NOMO-1 treated with dmso at 0.1 percent for 144 hours (cell line): Measurements from ENCODE around the gene FAM20C.

Source experiments
- DNase-seq: peaks from one replicate; lab custom pipeline; 2025; ENCODE audit not compliant: unreplicated experiment; lab: John Stamatoyannopoulos, UW

Gene FAM20C

GRCh38 chr7:300546-301290 is 108.3 kb downstream of the FAM20C start:
- no peak for DNase-seq

GRCh38 chr7:301291-302053 is 109.1 kb downstream of the FAM20C start:
- no peak for DNase-seq

DNA sequence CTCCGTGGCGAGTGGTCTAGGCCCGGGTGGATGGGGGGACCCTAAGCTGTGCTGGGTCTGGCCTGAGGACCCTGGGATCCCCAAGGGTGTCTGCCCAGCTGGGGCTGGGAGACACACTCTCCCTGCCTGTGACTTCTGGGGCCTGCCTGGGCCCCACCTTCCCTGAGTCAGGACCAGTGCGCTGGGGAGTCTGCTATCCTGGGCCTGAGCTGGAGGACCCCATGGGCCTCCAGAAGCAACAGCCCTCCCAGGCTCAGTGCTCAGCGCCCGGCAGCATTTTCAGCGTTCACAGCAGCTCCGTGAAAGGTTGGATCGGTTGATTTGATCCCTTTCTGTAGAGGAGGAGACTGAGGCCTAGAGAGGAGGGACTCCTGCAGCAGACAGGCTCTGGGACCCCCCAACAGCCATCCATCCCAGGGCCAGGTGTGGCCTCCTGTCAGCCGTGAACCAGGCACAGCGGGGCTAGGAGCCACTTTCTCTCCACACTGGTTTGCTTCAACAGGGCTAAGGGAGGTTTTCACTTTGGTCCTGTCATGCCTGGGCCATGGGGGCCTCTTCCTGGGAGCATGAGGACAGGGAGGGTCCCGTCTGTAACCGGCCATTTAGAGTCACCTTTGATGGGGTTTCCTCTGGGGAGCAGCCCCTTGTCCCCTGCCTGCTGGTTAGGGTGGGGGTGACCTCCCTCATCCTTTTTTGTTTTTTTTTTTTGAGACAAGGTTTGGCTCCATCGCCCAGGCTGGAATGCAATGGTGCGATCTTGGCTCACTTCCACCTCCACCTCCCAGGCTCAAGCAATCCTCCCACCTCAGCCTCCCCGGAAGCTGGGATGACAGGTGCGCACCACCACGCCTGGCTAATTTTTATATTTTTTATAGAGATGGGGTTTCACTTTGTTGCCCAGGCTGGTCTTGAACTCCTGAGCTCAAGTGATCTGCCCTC is 110.0 kb downstream of the FAM20C start:
- no peak for DNase-seq

DNA sequence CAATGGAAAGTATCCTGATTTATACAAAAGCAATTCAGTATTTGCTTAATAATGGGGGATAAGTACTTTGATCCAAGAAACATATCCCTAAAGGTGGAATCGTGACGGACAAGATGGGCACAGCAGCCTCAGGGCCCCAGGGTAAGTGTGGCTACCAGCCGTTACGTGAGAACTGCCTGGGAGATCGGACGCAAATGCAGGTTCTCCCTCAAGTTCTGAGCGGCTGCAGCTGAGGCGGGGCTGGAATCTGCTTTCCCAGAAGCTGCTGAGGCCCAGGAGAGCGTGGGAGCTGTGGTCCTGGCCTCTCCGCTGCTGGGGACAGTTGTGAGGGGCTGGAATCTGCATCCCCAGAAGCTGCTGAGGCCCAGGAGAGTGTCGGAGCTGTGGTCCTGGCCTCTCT is 111.1 kb downstream of the FAM20C start:
- no peak for DNase-seq

GRCh38 chr7:303884-304573 is 111.7 kb downstream of the FAM20C start:
- no peak for DNase-seq

DNA sequence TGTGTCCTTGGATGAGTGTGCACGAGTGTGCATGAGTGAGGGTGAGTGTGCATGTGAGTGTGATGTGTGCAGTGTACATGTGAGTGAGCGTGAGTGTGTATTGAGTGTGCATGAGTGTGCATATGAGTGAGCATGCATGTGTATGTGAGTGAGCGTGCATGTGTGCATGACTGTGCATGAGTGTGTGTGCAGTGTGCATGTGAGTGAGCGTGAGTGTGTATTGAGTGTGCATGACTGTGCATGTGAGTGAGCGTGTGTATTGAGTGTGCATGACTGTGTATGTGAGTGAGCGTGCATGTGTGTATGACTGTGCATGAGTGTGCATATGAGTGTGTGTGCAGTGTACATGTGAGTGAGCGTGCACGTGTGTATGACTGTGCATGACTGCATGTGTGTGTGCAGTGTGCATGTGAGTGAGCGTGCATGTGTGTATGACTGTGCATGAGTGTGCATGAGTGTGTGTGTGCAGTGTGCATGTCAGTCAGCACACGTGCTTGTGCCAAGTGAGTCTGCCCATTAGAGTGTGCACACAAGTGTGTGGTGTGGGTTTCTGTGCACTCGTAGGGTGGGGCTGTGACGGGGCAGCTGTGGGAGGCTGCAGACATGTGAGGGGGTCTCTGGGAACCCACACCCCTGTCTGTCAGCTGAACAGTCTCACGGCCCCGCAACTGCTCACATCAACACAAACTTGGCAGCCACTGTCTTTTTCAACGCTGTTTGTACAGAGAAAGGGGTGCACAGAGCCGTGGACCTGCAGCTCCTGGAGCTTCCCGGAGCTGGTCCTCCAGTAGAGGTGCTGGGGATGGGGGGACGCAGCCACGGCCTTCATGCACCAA is 112.4 kb downstream of the FAM20C start:
- DNase-seq: no peak

- no peak for DNase-seq
Measured at GRCh38 chr7:305410-306151, 113.2 kb downstream of the FAM20C start.

DNA sequence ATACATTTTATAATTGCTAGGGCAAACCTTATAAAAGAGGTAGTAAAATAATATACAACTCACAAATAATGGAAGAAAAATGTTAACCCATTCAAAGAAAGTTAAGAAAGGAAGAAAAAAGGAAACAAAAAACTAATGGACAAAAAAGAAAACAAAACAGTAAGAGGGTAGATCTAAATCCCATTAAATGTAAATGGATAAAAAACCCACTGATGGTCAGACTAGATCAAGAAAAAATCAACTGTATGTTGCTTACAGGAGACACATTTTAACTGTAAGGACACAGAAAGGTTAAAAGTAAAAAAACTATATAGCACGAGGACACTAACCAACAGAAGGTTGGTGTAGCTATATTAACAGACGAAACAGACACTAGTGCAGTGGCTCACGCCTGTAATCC is 115.6 kb downstream of the FAM20C start:
- DNase-seq: no peak

DNA sequence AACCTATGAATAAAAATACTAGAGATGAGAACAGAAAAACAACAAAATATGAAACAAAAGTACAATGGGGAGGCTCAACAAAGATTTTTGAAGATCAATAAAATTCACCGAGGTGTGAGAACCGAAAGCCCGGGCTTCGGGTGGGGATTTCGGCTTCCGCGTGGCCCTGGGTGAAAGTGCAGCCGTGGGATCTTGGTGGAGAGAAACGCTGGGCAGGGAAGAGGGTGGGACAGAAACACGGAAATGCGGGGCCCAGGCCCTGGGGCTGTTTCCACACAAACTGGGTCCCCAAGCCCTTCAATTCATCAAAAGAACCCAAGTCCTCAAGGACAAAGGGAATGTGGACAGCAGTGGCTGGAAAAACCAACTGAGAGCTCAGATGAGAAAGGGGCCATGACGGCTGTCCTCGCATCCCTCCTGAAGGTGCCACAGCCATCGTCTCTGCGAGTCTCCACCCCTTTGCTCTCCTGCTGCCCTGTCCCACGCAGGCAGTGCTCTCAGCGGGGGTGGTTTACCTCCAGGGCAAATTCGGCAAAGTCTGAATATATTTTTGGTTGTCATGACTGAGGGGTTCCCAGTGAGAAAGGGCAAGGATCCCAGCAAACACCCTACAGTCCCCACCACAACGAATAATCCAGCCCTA is 117.3 kb downstream of the FAM20C start:
- no peak for DNase-seq
